Measurements from ENCODE around the gene GABBR2. TPM values are rescaled to one million over a fixed set of nuclear protein-coding genes. Genes with fewer than 3 reads are reported as not detected.

Gene GABBR2
- 5.9 and 7.3 TPM in 2 replicates for total RNA-seq (2014; rRNA removed; shearing (Covaris generic))
- polyA plus RNA-seq (2014; cell fraction: nucleus; rRNA removed), result 0.19 and 0.66 TPM in 2 replicates

- no peak for DNase-seq (ENCODE audit: extremely low read depth, low read depth)
These were observed at the start of gene GABBR2 for GRCh38 chr9:98708933-98709911. TSS of gene GABBR2 (minus strand) at chr9:98708935. CDS start at chr9:98708737, 198 bp downstream.

GRCh38 chr9:98755006-98755618 lies 46.4 kb upstream of the GABBR2 start:
- DNase-seq (ENCODE audit: extremely low read depth, low read depth), result no peak

- no peak for DNase-seq (ENCODE audit: extremely low read depth, low read depth)
These were observed 42.5 kb upstream of the GABBR2 start for GRCh38 chr9:98751210-98751609.

- DNase-seq (ENCODE audit: extremely low read depth, low read depth), result no peak
These were observed 41.8 kb upstream of the GABBR2 start for GRCh38 chr9:98750364-98751060.

GRCh38 chr9:98747476-98747875 lies 38.7 kb upstream of the GABBR2 start:
- DNase-seq (ENCODE audit: extremely low read depth, low read depth), result no peak

GRCh38 chr9:98745470-98745869 lies 36.7 kb upstream of the GABBR2 start:
- DNase-seq (ENCODE audit: extremely low read depth, low read depth), result no peak

GRCh38 chr9:98743818-98744611 lies 35.3 kb upstream of the GABBR2 start:
- no peak for DNase-seq (ENCODE audit: extremely low read depth, low read depth)

- no peak for DNase-seq (ENCODE audit: extremely low read depth, low read depth)
These were observed 34.6 kb upstream of the GABBR2 start for GRCh38 chr9:98743329-98743728.

GRCh38 chr9:98742325-98743280 lies 33.9 kb upstream of the GABBR2 start:
- no peak for DNase-seq (ENCODE audit: extremely low read depth, low read depth)

GRCh38 chr9:98740226-98740881 lies 31.6 kb upstream of the GABBR2 start:
- DNase-seq (ENCODE audit: extremely low read depth, low read depth), result no peak

- DNase-seq (ENCODE audit: extremely low read depth, low read depth), result no peak
These were observed 30.0 kb upstream of the GABBR2 start for GRCh38 chr9:98738741-98739140.

GRCh38 chr9:98736226-98736625 lies 27.5 kb upstream of the GABBR2 start:
- no peak for DNase-seq (ENCODE audit: extremely low read depth, low read depth)

GRCh38 chr9:98732801-98733200 lies 24.1 kb upstream of the GABBR2 start:
- no peak for DNase-seq (ENCODE audit: extremely low read depth, low read depth)

- no peak for DNase-seq (ENCODE audit: extremely low read depth, low read depth)
These were observed 23.4 kb upstream of the GABBR2 start for GRCh38 chr9:98732091-98732490.

GRCh38 chr9:98730871-98731270 lies 22.1 kb upstream of the GABBR2 start:
- DNase-seq (ENCODE audit: extremely low read depth, low read depth), result no peak

- no peak for DNase-seq (ENCODE audit: extremely low read depth, low read depth)
These were observed 19.8 kb upstream of the GABBR2 start for GRCh38 chr9:98728500-98728899.

- DNase-seq (ENCODE audit: extremely low read depth, low read depth), result no peak
These were observed 18.7 kb upstream of the GABBR2 start for GRCh38 chr9:98727428-98727827.

- no peak for DNase-seq (ENCODE audit: extremely low read depth, low read depth)
These were observed 18.0 kb upstream of the GABBR2 start for GRCh38 chr9:98726735-98727134.

Measured in NCI-H460 (cell line).